K562 (cell line): ENCODE results near the gene BCL2L12. TPM values are rescaled to one million over a fixed set of nuclear protein-coding genes. Genes with fewer than 3 reads are reported as not detected.

Experiments
- ATAC-seq: fragments of 200-7000 bp; cut with Tn5 transposase; 3 replicates; pipeline ENCODE4 v1.9.1; 2020; ENCODE audit warnings: moderate library complexity
- BruUV-seq: library from RNA; stranded (reverse); fragments of 400-500 nt; replicated peaks from 2 replicates; lab custom pipeline; 2021; lab: Mats Ljungman, UMichigan
- CTCF ChIA-PET: fragments of 300-600 bp; formaldehyde crosslinking; extraction: SDS; loops from one replicate; lab custom pipeline; 2021; ENCODE audit warnings: low intra/inter-chr PET ratio; lab: Yijun Ruan, JAX
- POLR2A ChIA-PET: fragments of 300-600, 350-650 bp; sonication (Branson Sonifier 250); formaldehyde crosslinking; extraction: SDS; loops from one replicate; lab custom pipeline; 2021; ENCODE audit warnings: antibody characterized with exemption, inconsistent platforms; lab: Yijun Ruan, JAX
- DNase-seq, 4 experiments: peaks; one replicate each; pipeline versions ENCODE4 v3.0.0 to v3.0.0-alpha.2; 2011 to 2018; ENCODE audit warnings: low spot score in 3 of 4, mixed read lengths in 3 of 4; ENCODE audit errors: extremely low read depth in 1 of 4
- FAIRE-seq: peaks from 2 replicates; lab custom pipeline; 2011; peaks lifted over from hg19 to GRCh38; lab: Jason Lieb, UNC
- H2AFZ ChIP-seq: 2 replicates; pipeline ENCODE4 v1.6.0; 2011; ENCODE audit warnings: low read depth, low read length, control low read depth, inconsistent platforms
- H3K27ac ChIP-seq: fragments of 200-600 bp; 3 replicates; pipeline ENCODE4 v1.8.0; 2011; ENCODE audit warnings: low read depth, mild to moderate bottlenecking, control low read depth, inconsistent platforms, low read length, moderate library complexity, mixed read lengths; ENCODE audit errors: extremely low read depth
- H3K27me3 ChIP-seq, 2 experiments: fragments of 300-600 bp in 1 of 2; 2 replicates in 1 of 2; 3 replicates in 1 of 2; pipeline versions ENCODE4 v1.6.0 to v1.8.0; 2011; ENCODE audit warnings: inconsistent platforms in 2 of 2, low read length in 2 of 2, mild to moderate bottlenecking in 1 of 2, mixed read lengths in 1 of 2, moderate library complexity in 1 of 2; ENCODE audit not compliant: control insufficient read depth in 2 of 2, insufficient read depth in 2 of 2
- H3K36me3 ChIP-seq: fragments of 300-600 bp; 3 replicates; pipeline ENCODE4 v1.8.0; 2011; ENCODE audit warnings: mild to moderate bottlenecking, low read length, inconsistent platforms; ENCODE audit not compliant: control insufficient read depth, insufficient read depth
- H3K4me1 ChIP-seq, 2 experiments: fragments of 200-600 bp in 1 of 2; replicated peaks in 1 of 2; 2 replicates in 1 of 2; 3 replicates in 1 of 2; pipeline versions ENCODE4 v1.5.1 to v1.8.0; 2011; ENCODE audit warnings: inconsistent platforms in 2 of 2, low read length in 2 of 2, mild to moderate bottlenecking in 1 of 2, mixed read lengths in 1 of 2, moderate library complexity in 1 of 2; ENCODE audit not compliant: control insufficient read depth in 2 of 2, insufficient read depth in 2 of 2
- H3K4me2 ChIP-seq: 2 replicates; pipeline ENCODE4 v1.6.1; 2011; ENCODE audit warnings: low read length, control low read depth, inconsistent platforms, mixed read lengths; ENCODE audit not compliant: insufficient read depth
- H3K4me3 ChIP-seq: fragments of 200-600 bp; sonication (generic), shearing (Covaris generic); 2 replicates; pipeline ENCODE4 v1.5.1; 2016; ENCODE audit warnings: control low read depth, inconsistent platforms
- H3K79me2 ChIP-seq: fragments of 200-600 bp; 3 replicates; pipeline ENCODE4 v1.8.0; 2011; ENCODE audit warnings: low read length, inconsistent platforms; ENCODE audit not compliant: control insufficient read depth, insufficient read depth
- H3K9ac ChIP-seq, 2 experiments: 2 replicates each; pipeline versions ENCODE4 v1.6.0 to v1.6.1; 2011; ENCODE audit warnings: low read depth in 2 of 2, low read length in 2 of 2, control low read depth in 1 of 2, inconsistent platforms in 1 of 2, mild to moderate bottlenecking in 1 of 2, mixed read lengths in 1 of 2; ENCODE audit not compliant: insufficient read depth in 1 of 2
- H3K9me1 ChIP-seq: one replicate; pipeline ENCODE4 v1.6.0; 2011; ENCODE audit warnings: inconsistent platforms, mild to moderate bottlenecking, low read length, moderate library complexity; ENCODE audit not compliant: control insufficient read depth, insufficient read depth
- H3K9me3 ChIP-seq: replicated peaks from 2 replicates; pipeline ENCODE4 v1.5.1; 2011; ENCODE audit warnings: low read depth, low read length, inconsistent platforms; ENCODE audit not compliant: control insufficient read depth, insufficient read depth
- H4K20me1 ChIP-seq: replicated peaks from 2 replicates; pipeline ENCODE4 v1.6.1; 2011; ENCODE audit warnings: low read length, inconsistent platforms, mixed read lengths; ENCODE audit not compliant: control insufficient read depth, insufficient read depth
- ATF1 ChIP-seq, 2 experiments: fragments of 450-650 bp in 1 of 2; IDR thresholded peaks; 2 replicates each; pipeline ENCODE4 v1.6.1; 2016; ENCODE audit warnings: missing compliant biosample characterization in 1 of 2, missing genetic modification characterization in 1 of 2
- POLR2G ChIP-seq: fragments of 200-400 bp; formaldehyde crosslinking; IDR thresholded peaks from 2 replicates; pipeline ENCODE4 v1.6.1; 2017; ENCODE audit warnings: low read depth, mild to moderate bottlenecking, antibody characterized with exemption, low read length, moderate library complexity
- TAF9B ChIP-seq: fragments of 450-650 bp; IDR thresholded peaks from 2 replicates; pipeline ENCODE4 v1.6.1; 2018; ENCODE audit warnings: mild to moderate bottlenecking; ENCODE audit not compliant: partially characterized antibody
- ZNF121 ChIP-seq: sonication (generic); formaldehyde crosslinking; conservative IDR thresholded peaks from 2 replicates; pipeline ENCODE4 v1.8.0; 2022; ENCODE audit warnings: missing genetic modification reagents
- ZNF699 ChIP-seq: fragments of 250-450 bp; sonication (Bioruptor Pico); IDR thresholded peaks from 2 replicates; pipeline ENCODE4 v1.8.0; 2021; ENCODE audit warnings: mild to moderate bottlenecking, moderate library complexity; ENCODE audit not compliant: insufficient replicate concordance
- WGBS: fragments of 100-300 bp; shearing (Covaris generic); methylation state at CpG from one replicate; pipeline ENCODE4 v1.1.6; 2016; ENCODE audit warnings: low coverage, mixed read lengths; ENCODE audit not compliant: insufficient coverage; ENCODE audit errors: missing lambda C conversion rate; 5-methylcytosine and 5-hydroxymethylcytosine counted together
- in situ Hi-C: fragments of 300-500 bp; cut with MboI; formaldehyde crosslinking; loops from 4 replicates; pipeline ENCODE4 v1.15.0; 2018; ENCODE audit warnings: inconsistent platforms, mixed read lengths
- intact Hi-C: fragments of 100-400 bp; cut with micrococcal nuclease; formaldehyde crosslinking; loops from 2 replicates; pipeline ENCODE4 v1.14.2; 2022
- polyA plus RNA-seq, 8 experiments: library from polyadenylated mRNA; depleted of rRNA in 4 of 8; stranded (reverse) in 5 of 8; unstranded in 3 of 8; fragments of >200 nt; fragmentation: Nextera tagmentation in 2 of 8; fragmentation: Illumina TruSeq in 1 of 8; extraction: Ambion mirVana in 2 of 8; extraction: Trizol in 1 of 8; gene quantifications; 2 replicates each; pipeline versions ENCODE4 v1.2.1 to v1.2.3, GENCODE V29; 2011 to 2014; ENCODE audit warnings: inconsistent platforms in 1 of 8, missing spikeins in 1 of 8
- total RNA-seq, 7 experiments: library from RNA; depleted of rRNA in 6 of 7; stranded (reverse); fragments of >200 nt in 6 of 7; fragmentation: Illumina TruSeq in 2 of 7; extraction: Trizol in 2 of 7; gene quantifications; 2 replicates each; pipeline versions ENCODE4 v1.2.1 to v1.2.3, GENCODE V29; 2011 to 2021; ENCODE audit warnings: low replicate concordance in 1 of 7

Gene BCL2L12
- total and polyA plus RNA-seq, 9 of the 15 experiments (the other 6 are each of a cell fraction or from before 2014, with no cell fraction given): 7.4 to 263 (median 81.2) TPM

GRCh38 chr19:49654581-49654980 lies 11.2 kb upstream of the BCL2L12 start:
- 0 out of 2 replicates have a peak, but pooled peaks cover 14% of the 10 kb centered on the region for H4K20me1 ChIP-seq
- TF ChIP-seq ATF1 (CRISPR knock-in tag; IDR thresholded peaks at IDR 0.05): no peak
- no peak for TF ChIP-seq ATF1 (tag; IDR thresholded peaks at IDR 0.05)
- H3K27ac ChIP-seq: no peak overlapping the region
- H3K9me1 ChIP-seq: peaks cover 2% of the 10 kb centered on the region
- peaks cover 0 to 18% of the 10 kb centered on the region in 2 experiments; a peak in 2 of 5 replicates for H3K4me1 ChIP-seq
- WGBS: 100% methylated on average over 4 of the region's 10 CpGs
- no peaks in the 10 kb centered on the region for H3K27me3 ChIP-seq
- intact Hi-C loops: no loop called here
- FAIRE-seq: no peak
- POLR2A ChIA-PET: interaction anchor here (1.0 to 4.8 kb wide), 5 partner anchors 12 to 21 kb away, joined by 4 to 28 read pairs (median 13); partner anchors contain the start of genes BCL2L12, IRF3, RRAS and SCAF1
- no peak for DNase-seq
- H3K4me3 ChIP-seq: no peak overlapping the region
- no peak overlapping the region for H3K9ac ChIP-seq
- no peaks in the 10 kb centered on the region for H3K79me2 ChIP-seq
- in situ Hi-C loops: no loop called here
- H3K36me3 ChIP-seq: peaks cover 89% of the 10 kb centered on the region; the same call in 2 of the 3 replicates
- H2AFZ ChIP-seq: no peak overlapping the region
- BruUV-seq: no TSS peak
- no peak overlapping the region for H3K4me2 ChIP-seq
- H3K9me3 ChIP-seq: no peaks in the 10 kb centered on the region; the same call in 1 of the 2 replicates
- ATAC-seq: no peak
- CTCF ChIA-PET: no interaction called here

- DNase-seq (no peak), FAIRE-seq (no peak), ATAC-seq (no peak)
- H3K9me1 ChIP-seq: peaks cover 2% of the 10 kb centered on the region
- H3K27me3 ChIP-seq: no peaks in the 10 kb centered on the region
- intact Hi-C loops (no loop called here), in situ Hi-C loops (no loop called here)
- H3K4me3 ChIP-seq: no peak overlapping the region
- H3K27ac ChIP-seq: no peak overlapping the region
- H3K36me3 ChIP-seq: peaks cover 88% of the 10 kb centered on the region; the same call in 2 of the 3 replicates
- no peak overlapping the region for H3K4me2 ChIP-seq
- WGBS: 88% methylated on average over 22 of the region's 23 CpGs
- H3K9me3 ChIP-seq: peaks cover 2% of the 10 kb centered on the region; the same call in 1 of the 2 replicates
- H3K4me1 ChIP-seq: peaks cover 0 to 18% of the 10 kb centered on the region in 2 experiments; a peak in 2 of 5 replicates
- H3K79me2 ChIP-seq: no peaks in the 10 kb centered on the region
- no peak overlapping the region for H2AFZ ChIP-seq
- H4K20me1 ChIP-seq: 0 out of 2 replicates have a peak, but pooled peaks cover 14% of the 10 kb centered on the region
- H3K9ac ChIP-seq: no peak overlapping the region
- peak; percentile 61 for TF ChIP-seq ZNF121 (CRISPR knock-in tag)
- TF ChIP-seq POLR2G: peak; percentile 31
- TF ChIP-seq TAF9B: no peak
- TF ChIP-seq ZNF699 (CRISPR knock-in tag): no peak
- BruUV-seq: no TSS peak
- ChIA-PET POLR2A (interaction anchor here (0.6 to 4.8 kb wide), 7 partner anchors 9 to 216 kb away, joined by 3 to 28 read pairs (median 4); partner anchors contain the start of genes BCL2L12, IRF3, PRRG2 and RRAS), CTCF (no interaction called here)
These were observed 9.9 kb upstream of the BCL2L12 start for GRCh38 chr19:49655570-49656455.
